Measurements from ENCODE around the gene SBK2. TPM values are rescaled to one million over a fixed set of nuclear protein-coding genes. Genes with fewer than 3 reads are reported as not detected.

The SBK2 gene
- total RNA-seq, 1 experiment from 2014 or later = 3.5 TPM

GRCh38 chr19:55567708-55568328, 30.9 kb upstream of the SBK2 start:
- no peaks in the 10 kb centered on the region for H3K9me2 ChIP-seq (ENCODE audit: insufficient read depth)
- H3K4me2 ChIP-seq = no peak overlapping the region
- no peaks in the 10 kb centered on the region for H3K79me2 ChIP-seq (ENCODE audit: low read depth)
- intact Hi-C loops (cut with micrococcal nuclease; ENCODE audit: unreplicated experiment) = no loop called here
- no peaks in the 10 kb centered on the region for H3K27me3 ChIP-seq (ENCODE audit: insufficient read depth, low read depth)
- no peaks in the 10 kb centered on the region for H3K36me3 ChIP-seq (ENCODE audit: low read depth)
- H4K20me1 ChIP-seq (ENCODE audit: insufficient read depth) = no peaks in the 10 kb centered on the region
- no peaks in the 10 kb centered on the region for H3K9me3 ChIP-seq (ENCODE audit: insufficient read depth, low read depth)
- no peaks in the 10 kb centered on the region for H3F3A ChIP-seq (ENCODE audit: insufficient read depth, low read depth)
- no peak overlapping the region for H3K4me3 ChIP-seq
- TF ChIP-seq CTCF (conservative IDR thresholded peaks at IDR 0.05) = no peak
- no peak for TF ChIP-seq EZH2 (IDR thresholded peaks at IDR 0.05; ENCODE audit: low read depth)
- no peaks in the 10 kb centered on the region for H3K4me1 ChIP-seq (replicated peaks; ENCODE audit: insufficient read depth)
- POLR2A ChIA-PET (ENCODE audit: unreplicated experiment) = no interaction called here
- CTCF ChIA-PET = no interaction called here
- BruUV-seq (replicated peaks) = no TSS peak
- no peak overlapping the region for H3K27ac ChIP-seq
- H2AFZ ChIP-seq = no peak overlapping the region
- no peak for DNase-seq

- ChIA-PET POLR2A (ENCODE audit: unreplicated experiment) (interaction anchor here (0.7 kb wide), 2 partner anchors 21 to 25 kb away, joined by 8 to 12 read pairs; no protein-coding TSS in a partner anchor), CTCF (interaction anchor here (0.6 kb wide), 1 partner anchor 96 kb away, joined by 4 read pairs; no protein-coding TSS in a partner anchor)
- BruUV-seq (replicated peaks) = no TSS peak
- Histone ChIP-seq H4K20me1 (ENCODE audit: insufficient read depth) (no peaks in the 10 kb centered on the region), H3K27me3 (ENCODE audit: insufficient read depth, low read depth) (no peaks in the 10 kb centered on the region), H3K9me3 (ENCODE audit: insufficient read depth, low read depth) (no peaks in the 10 kb centered on the region), H3K4me3 (no peak overlapping the region), H3K36me3 (ENCODE audit: low read depth) (no peaks in the 10 kb centered on the region), H2AFZ (no peak overlapping the region), H3K79me2 (ENCODE audit: low read depth) (no peaks in the 10 kb centered on the region), H3K27ac (no peak overlapping the region), H3K4me2 (no peak overlapping the region), H3K9me2 (ENCODE audit: insufficient read depth) (no peaks in the 10 kb centered on the region), H3K4me1 (replicated peaks; ENCODE audit: insufficient read depth) (no peaks in the 10 kb centered on the region), H3F3A (ENCODE audit: insufficient read depth, low read depth) (no peaks in the 10 kb centered on the region)
- intact Hi-C loops (cut with micrococcal nuclease; ENCODE audit: unreplicated experiment) = no loop called here
- DNase-seq = no peak
- TF ChIP-seq EZH2 (IDR thresholded peaks at IDR 0.05; ENCODE audit: low read depth) (no peak), CTCF (conservative IDR thresholded peaks at IDR 0.05) (no peak)
Measured at GRCh38 chr19:55566823-55567222, 29.9 kb upstream of the SBK2 start.

GRCh38 chr19:55563261-55563690, 26.3 kb upstream of the SBK2 start:
- Histone ChIP-seq H3K36me3 (ENCODE audit: low read depth) (no peaks in the 10 kb centered on the region), H3K27ac (no peak overlapping the region), H3K9me3 (ENCODE audit: insufficient read depth, low read depth) (peaks cover 6% of the 10 kb centered on the region; the same call in 1 of the 2 replicates), H2AFZ (no peak overlapping the region), H3K27me3 (ENCODE audit: insufficient read depth, low read depth) (no peaks in the 10 kb centered on the region), H3K4me3 (no peak overlapping the region), H3F3A (ENCODE audit: insufficient read depth, low read depth) (0 out of 2 replicates have a peak, but pooled peaks cover 2% of the 10 kb centered on the region), H3K79me2 (ENCODE audit: low read depth) (no peaks in the 10 kb centered on the region), H4K20me1 (ENCODE audit: insufficient read depth) (no peaks in the 10 kb centered on the region), H3K4me1 (replicated peaks; ENCODE audit: insufficient read depth) (no peaks in the 10 kb centered on the region), H3K9me2 (ENCODE audit: insufficient read depth) (no peaks in the 10 kb centered on the region), H3K4me2 (no peak overlapping the region)
- no TSS peak for BruUV-seq (replicated peaks)
- intact Hi-C loops (cut with micrococcal nuclease; ENCODE audit: unreplicated experiment) = no loop called here
- TF ChIP-seq EZH2 (IDR thresholded peaks at IDR 0.05; ENCODE audit: low read depth) (no peak), CTCF (conservative IDR thresholded peaks at IDR 0.05) (no peak)
- no peak for DNase-seq
- POLR2A ChIA-PET (ENCODE audit: unreplicated experiment) = no interaction called here
- CTCF ChIA-PET = no interaction called here

Data from PC-9 (cell line).